Activated CD8-positive, alpha-beta T cell treated with anti-CD3 and anti-CD28 coated beads, Interleukin-2, amount 10 ng/mL, durations not matched to agents 7 days and 5 days (primary cell): ENCODE results near the gene PCNX3. TPM values are rescaled to one million over a fixed set of nuclear protein-coding genes. Genes with fewer than 3 reads are reported as not detected.
A peak's percentile ranks its signal among the peaks of the same experiment; 100 is the strongest.
"Not testable (repeated sequence)": the region's sequence is repeated elsewhere in the genome, so short reads cannot be mapped to it uniquely, and the experiment has no call there.

Source experiments
- ATAC-seq: fragments of 150-1000 bp; cut with Tn5 transposase; one replicate; pipeline ENCODE4 v1.10.0; 2021; ENCODE audit warnings: moderate library complexity
- CTCF ChIA-PET: fragments of 350-600 bp; sonication (Branson Sonifier 250); formaldehyde crosslinking; loops from one replicate; lab custom pipeline; 2021; ENCODE audit warnings: antibody characterized with exemption; lab: Charles Lee
- POLR2A ChIA-PET: fragments of 350-600 bp; sonication (Branson Sonifier 250); formaldehyde crosslinking; loops from one replicate; lab custom pipeline; 2021; ENCODE audit warnings: antibody characterized with exemption; lab: Charles Lee
- DNase-seq: peaks from one replicate; pipeline ENCODE4 v3.0.0-alpha.2; 2020
- H3K27ac Mint-ChIP-seq: one replicate; pipeline ENCODE4 v1.8.0; 2021; ENCODE audit warnings: mild to moderate bottlenecking, mixed read lengths
- H3K27me3 Mint-ChIP-seq: one replicate; pipeline ENCODE4 v1.8.0; 2021; ENCODE audit warnings: low read depth, mixed read lengths
- H3K36me3 Mint-ChIP-seq: one replicate; pipeline ENCODE4 v1.8.0; 2021; ENCODE audit warnings: low read depth, mixed read lengths
- H3K4me1 Mint-ChIP-seq: one replicate; pipeline ENCODE4 v1.8.0; 2021; ENCODE audit warnings: low read depth, mixed read lengths
- H3K4me3 Mint-ChIP-seq: one replicate; pipeline ENCODE4 v1.8.0; 2021; ENCODE audit warnings: mild to moderate bottlenecking, mixed read lengths
- H3K9me3 Mint-ChIP-seq: one replicate; pipeline ENCODE4 v1.8.0; 2022; ENCODE audit warnings: mixed read lengths; ENCODE audit not compliant: insufficient read depth
- total RNA-seq, 2 experiments: library from RNA; stranded (reverse); gene quantifications; one replicate each; pipeline ENCODE4 v1.2.3, GENCODE V29; 2021

Gene PCNX3
- total RNA-seq, 2 experiments from 2014 or later: 50.1 to 54.8 TPM

DNA sequence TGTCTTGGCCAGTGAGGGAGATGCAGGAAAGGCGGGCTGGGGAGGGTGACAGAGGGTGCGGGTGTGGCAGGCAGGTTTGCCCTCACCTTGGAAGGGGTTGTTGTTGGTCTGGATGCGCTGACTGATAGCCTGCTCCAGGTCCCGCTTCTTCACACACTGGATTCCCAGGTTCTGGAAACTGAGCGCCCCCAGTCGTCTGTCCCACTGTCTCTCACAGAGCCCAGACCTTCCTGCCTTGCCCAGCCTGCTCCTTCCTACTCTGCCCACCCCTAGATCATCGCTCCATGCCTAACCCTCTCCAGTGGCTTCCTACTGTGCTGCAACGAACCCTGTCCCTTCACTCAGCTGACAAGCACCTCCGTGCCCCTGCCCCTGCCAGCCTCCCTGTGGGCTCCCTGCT is 44.5 kb downstream of the PCNX3 start:
- ATAC-seq: no peak
- Mint-ChIP-seq H3K4me3 (no peak overlapping the region), H3K9me3 (no peaks in the 10 kb centered on the region), H3K36me3 (peaks cover 59% of the 10 kb centered on the region), H3K27me3 (no peaks in the 10 kb centered on the region), H3K4me1 (peaks cover 35% of the 10 kb centered on the region), H3K27ac (peak overlapping the region; percentile 13)
- CTCF ChIA-PET: interaction anchor here (1.3 kb wide), 1 partner anchor 34 kb away, joined by 4 read pairs; no protein-coding TSS in a partner anchor
- POLR2A ChIA-PET: interaction anchor here (1.8 kb wide), 1 partner anchor 22 kb away, joined by 5 read pairs; the partner anchor contains the start of gene SIPA1
- no peak for DNase-seq

DNA sequence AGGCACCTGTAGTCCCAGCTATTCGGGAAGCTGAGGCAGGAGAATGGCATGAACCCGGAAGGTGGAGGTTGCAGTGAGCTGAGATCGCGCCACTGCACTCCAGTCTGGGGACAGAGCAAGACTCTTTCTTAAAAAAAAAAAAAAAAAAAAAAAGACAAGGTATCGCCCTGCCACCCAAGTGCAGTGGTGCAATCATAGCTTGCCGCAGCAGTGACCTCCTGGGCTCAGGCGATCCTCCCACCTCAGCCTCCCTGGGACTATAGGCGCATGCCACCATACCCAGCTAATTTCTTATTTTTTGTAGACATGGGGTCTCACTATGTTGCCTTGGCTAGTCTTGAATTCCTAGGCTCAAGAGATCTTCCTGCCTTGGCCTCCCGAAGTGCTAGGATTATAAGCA is 45.3 kb downstream of the PCNX3 start:
- ChIA-PET CTCF (interaction anchor here (1.3 kb wide), 1 partner anchor 35 kb away, joined by 4 read pairs; no protein-coding TSS in a partner anchor), POLR2A (interaction anchor here (1.3 to 3.6 kb wide), 2 partner anchors 8 to 46 kb away, joined by 3 to 27 read pairs; partner anchors contain the start of gene PCNX3)
- peaks cover 35% of the 10 kb centered on the region for H3K4me1 Mint-ChIP-seq
- H3K36me3 Mint-ChIP-seq: peaks cover 50% of the 10 kb centered on the region
- not testable (repeated sequence) for DNase-seq, ATAC-seq, H3K27me3 Mint-ChIP-seq, H3K9me3 Mint-ChIP-seq
- peak overlapping the region; percentile 81 for H3K4me3 Mint-ChIP-seq
- peak overlapping the region; percentile 39 for H3K27ac Mint-ChIP-seq

DNA sequence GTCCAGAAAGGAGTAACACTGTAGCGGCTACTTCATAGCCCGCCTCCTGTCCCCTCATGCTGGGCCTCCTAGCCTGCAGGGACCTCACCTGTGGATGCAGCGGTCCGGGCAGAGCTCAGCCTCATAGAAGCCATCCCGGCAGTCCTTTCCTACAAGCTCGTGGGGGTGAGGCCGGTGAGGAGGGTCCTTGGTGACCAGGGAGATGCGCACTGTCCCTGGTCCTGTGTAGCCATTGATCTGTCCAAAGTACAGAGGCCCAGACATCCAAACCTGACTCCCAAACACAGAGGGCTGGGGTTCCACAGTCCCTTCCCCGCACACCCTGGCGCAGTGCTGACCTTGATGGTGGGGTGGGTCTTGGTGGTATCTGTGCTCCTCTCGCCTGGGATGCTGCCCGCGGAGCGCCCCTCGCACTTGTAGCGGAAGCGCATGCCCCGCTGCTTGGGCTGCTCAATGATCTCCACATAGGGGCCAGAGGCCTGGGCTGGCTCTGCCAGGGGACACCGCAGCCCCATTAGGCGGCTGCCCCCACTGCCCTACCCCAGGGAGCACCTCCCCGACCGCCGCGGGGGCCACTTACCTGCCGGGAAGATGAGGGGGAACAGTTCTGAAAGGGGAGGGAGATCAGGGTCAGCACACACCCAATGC is 46.1 kb downstream of the PCNX3 start:
- Mint-ChIP-seq H3K4me1 (peaks cover 35% of the 10 kb centered on the region), H3K36me3 (peaks cover 44% of the 10 kb centered on the region)

DNA sequence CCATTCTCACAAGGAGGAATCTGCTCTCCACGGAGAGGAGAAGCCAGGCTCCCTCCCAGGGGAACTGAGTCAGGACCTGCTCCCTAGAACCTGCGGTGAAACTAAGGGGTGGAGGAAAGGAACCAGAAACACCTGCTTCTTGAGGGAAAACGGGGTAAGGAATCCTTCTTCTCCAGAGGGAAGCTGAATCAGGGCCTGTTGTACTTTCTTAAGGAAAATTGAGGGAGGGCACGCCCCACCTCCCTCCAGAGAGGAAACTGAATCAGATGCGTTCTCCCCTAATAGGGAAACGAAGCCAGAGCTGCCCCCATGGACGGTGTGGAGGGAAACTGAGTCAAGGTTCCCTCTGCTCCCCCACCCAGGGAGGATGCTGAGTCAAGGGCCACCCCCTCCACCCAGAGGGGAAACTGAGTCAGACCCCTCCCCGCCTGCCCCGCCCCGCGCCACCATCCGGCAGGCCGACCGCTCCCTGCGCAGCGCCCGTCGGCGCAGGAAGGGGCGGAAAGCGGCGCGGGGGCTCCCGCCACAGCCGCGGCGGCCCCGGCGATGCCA is 46.7 kb downstream of the PCNX3 start:
- peaks cover 38% of the 10 kb centered on the region for H3K36me3 Mint-ChIP-seq
- H3K9me3 Mint-ChIP-seq: no peaks in the 10 kb centered on the region
- CTCF ChIA-PET: interaction anchor here (1.0 to 2.3 kb wide), 5 partner anchors 9 to 360 kb away, joined by 3 to 10 read pairs (median 5); partner anchors contain the start of gene KAT5
- POLR2A ChIA-PET: interaction anchor here (0.6 to 3.6 kb wide), 10 partner anchors 9 to 419 kb away, joined by 3 to 27 read pairs (median 3); partner anchors contain the start of genes PCNX3 and SIPA1
- peak overlapping the region; percentile 81 for H3K4me3 Mint-ChIP-seq
- H3K27ac Mint-ChIP-seq: peak overlapping the region; percentile 73
- peaks cover 32% of the 10 kb centered on the region for H3K4me1 Mint-ChIP-seq
- no peaks in the 10 kb centered on the region for H3K27me3 Mint-ChIP-seq
- DNase-seq (no peak), ATAC-seq (no peak)

More for the DNA sequence above, 46.1 kb downstream of the PCNX3 start:
- DNase-seq (no peak), ATAC-seq (no peak)
- Mint-ChIP-seq H3K9me3 (no peaks in the 10 kb centered on the region), H3K27me3 (no peaks in the 10 kb centered on the region), H3K27ac (peak overlapping the region; percentile 73), H3K4me3 (peak overlapping the region; percentile 81)
- POLR2A ChIA-PET: interaction anchor here (1.1 to 3.6 kb wide), 3 partner anchors 9 to 47 kb away, joined by 3 to 27 read pairs (median 3); partner anchors contain the start of gene PCNX3
- CTCF ChIA-PET: interaction anchor here (2.3 kb wide), 1 partner anchor 8 kb away, joined by 10 read pairs; no protein-coding TSS in a partner anchor

DNA sequence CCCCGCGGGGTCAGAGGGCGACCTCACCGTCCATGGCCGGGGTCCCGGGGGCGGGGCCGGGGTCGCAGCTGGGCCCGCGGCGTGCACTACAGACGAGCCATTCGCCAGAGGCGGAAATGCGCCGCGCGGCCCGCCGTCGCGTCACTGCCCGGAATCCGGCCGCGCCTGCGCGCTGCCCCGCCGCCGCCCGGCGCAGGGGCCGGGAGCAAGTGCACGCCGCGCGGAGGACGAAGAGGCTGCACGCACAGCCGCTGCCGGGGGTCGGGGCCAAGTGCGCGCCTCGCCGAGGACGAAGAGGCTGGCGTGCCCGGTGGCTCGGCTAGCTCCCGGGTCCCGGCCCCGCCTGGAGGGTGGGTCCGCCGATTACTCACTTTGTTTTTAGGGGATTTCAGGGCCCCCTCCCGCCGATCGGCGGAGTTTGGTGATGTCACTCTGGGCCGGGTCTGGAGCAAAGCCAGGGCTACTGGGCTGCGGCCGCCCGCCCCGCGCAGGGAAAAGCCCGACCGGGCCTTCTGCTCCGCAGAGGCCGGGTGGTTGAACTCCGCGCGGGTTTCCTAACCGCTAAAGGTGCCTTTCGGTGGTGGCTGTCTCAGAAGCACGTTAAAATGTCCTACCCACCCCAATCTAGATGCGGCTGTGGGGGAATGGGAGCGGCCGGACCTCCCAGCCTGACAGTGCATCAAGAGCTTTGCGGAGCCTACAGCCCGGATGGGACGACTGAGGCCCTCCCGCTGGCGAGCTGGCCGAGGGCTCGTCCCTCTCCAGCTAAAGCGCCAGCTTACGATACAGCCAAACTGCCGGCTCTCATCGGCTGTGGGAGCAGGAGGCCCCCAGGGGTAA is 47.4 kb downstream of the PCNX3 start, which contains the start of gene RELA:
RELA (minus strand) TSS at position 118 of the 840 bp plus-strand sequence; CDS start at position 34, 84 bp downstream.
- H3K4me3 Mint-ChIP-seq: peak within 1 kb of the TSS; percentile 81
- peak within 1 kb of the TSS; percentile 91 for H3K27ac Mint-ChIP-seq

DNA sequence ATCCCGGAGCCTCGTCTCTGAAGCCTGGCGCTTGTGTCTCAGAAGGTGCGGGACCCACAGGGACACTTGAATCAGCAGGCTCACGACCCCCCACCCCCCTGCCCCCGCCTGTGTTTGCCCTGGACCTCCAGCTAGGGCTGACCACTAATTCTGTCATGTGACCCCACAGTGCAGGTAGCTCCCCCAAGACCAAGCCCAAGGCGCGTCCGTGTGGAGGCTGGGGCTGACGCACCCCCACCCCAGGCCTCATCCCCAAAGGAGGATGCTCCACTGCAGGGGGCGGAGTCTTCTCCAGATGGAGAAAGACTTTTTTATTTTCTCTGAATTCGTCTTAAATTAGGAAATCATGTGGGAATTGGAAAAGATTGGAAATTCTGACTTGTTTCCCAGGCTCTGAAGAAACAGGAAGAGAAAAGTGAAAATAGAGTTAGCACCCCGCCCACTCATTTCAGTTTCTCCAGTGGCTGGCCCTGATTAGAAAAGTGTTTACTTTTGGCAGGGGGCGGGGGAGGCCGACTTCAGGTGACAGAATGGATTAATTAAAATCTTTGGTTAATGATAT is 48.1 kb downstream of the PCNX3 start:
- ATAC-seq (peak; percentile 31), DNase-seq (no peak)
- ChIA-PET POLR2A (interaction anchor here (0.6 to 3.6 kb wide), 8 partner anchors 11 to 127 kb away, joined by 3 to 27 read pairs (median 3); partner anchors contain the start of genes PCNX3 and SIPA1), CTCF (interaction anchor here (0.7 to 2.3 kb wide), 4 partner anchors 10 to 359 kb away, joined by 3 to 10 read pairs (median 6); partner anchors contain the start of genes KAT5 and PCNX3)
- Mint-ChIP-seq H3K36me3 (peaks cover 24% of the 10 kb centered on the region), H3K27ac (peak overlapping the region; percentile 91), H3K9me3 (no peaks in the 10 kb centered on the region), H3K27me3 (no peaks in the 10 kb centered on the region), H3K4me1 (peaks cover 27% of the 10 kb centered on the region), H3K4me3 (peak overlapping the region; percentile 81)

More for the DNA sequence above, 47.4 kb downstream of the PCNX3 start, which contains the start of gene RELA:
- no peaks in the 10 kb centered on the region for H3K9me3 Mint-ChIP-seq
- POLR2A ChIA-PET: interaction anchor here (0.6 to 3.6 kb wide), 13 partner anchors 10 to 418 kb away, joined by 3 to 27 read pairs (median 3); partner anchors contain the start of genes PCNX3 and SIPA1
- H3K4me1 Mint-ChIP-seq: peaks cover 30% of the 10 kb centered on the region
- ATAC-seq (peak; percentile 84), DNase-seq (peak; percentile 91)
- peaks cover 31% of the 10 kb centered on the region for H3K36me3 Mint-ChIP-seq
- CTCF ChIA-PET: interaction anchor here (0.7 to 2.3 kb wide), 6 partner anchors 9 to 359 kb away, joined by 3 to 10 read pairs (median 4); partner anchors contain the start of genes KAT5 and PCNX3
- no peaks in the 10 kb centered on the region for H3K27me3 Mint-ChIP-seq

DNA sequence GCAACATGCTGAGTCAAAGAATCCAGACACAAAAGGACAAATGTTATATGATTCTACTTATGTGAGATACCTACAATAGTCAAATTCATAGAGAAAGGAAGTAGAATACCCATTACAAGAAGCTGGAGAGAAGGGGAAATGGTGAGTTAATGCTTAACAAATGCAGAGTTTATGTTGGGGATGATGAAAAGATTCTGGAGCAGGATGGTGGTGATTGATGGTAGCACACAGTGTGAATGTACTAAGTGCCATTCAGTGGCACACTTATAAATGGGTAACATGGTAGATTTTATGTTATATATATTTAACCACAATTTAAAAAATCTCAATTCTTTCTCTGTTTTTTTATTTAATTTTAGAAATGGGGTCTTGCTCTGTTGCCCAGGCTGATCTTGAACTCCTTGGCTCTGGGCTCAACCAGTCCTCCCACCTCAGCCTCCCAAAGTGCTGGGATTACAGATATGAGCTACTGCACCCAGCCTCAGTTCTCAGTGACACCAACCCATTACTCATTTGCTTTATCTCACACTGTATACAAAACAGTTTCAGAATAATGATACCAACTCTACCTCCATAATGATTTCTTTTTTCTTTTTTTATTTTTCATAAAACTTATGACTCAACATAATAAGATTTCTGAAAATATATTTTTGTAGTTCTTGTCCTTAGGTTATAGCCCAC is 56.7 kb downstream of the PCNX3 start:
- Mint-ChIP-seq H3K27ac (no peak overlapping the region), H3K4me3 (no peak overlapping the region), H3K4me1 (no peaks in the 10 kb centered on the region), H3K9me3 (no peaks in the 10 kb centered on the region), H3K27me3 (no peaks in the 10 kb centered on the region), H3K36me3 (no peaks in the 10 kb centered on the region)
- ChIA-PET POLR2A (interaction anchor here (0.7 kb wide), 1 partner anchor 11 kb away, joined by 4 read pairs; no protein-coding TSS in a partner anchor), CTCF (interaction anchor here (0.9 to 1.0 kb wide), 3 partner anchors 34 to 350 kb away, joined by 3 read pairs; no protein-coding TSS in a partner anchor)
- ATAC-seq (no peak), DNase-seq (no peak)

DNA sequence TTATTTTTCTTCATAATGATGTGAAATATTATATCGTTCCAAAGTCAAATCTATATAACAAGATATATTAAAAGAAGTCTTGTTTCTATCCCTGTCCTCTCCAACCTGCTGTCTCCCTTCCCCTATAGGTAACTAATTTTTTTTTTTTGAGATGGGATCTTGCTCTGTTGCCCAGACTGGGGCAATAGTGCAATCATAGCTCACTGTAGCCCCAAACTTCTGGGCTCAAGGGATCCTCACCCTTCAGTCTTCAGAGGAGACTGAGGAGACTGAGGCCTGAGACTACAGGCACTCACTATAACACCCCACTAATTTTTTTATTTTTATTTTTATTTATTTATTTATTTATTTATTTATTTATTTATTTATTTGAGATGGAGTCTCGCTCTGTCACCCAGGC is 57.4 kb downstream of the PCNX3 start:
- Mint-ChIP-seq H3K27ac (no peak overlapping the region), H3K9me3 (no peaks in the 10 kb centered on the region), H3K27me3 (no peaks in the 10 kb centered on the region), H3K4me1 (no peaks in the 10 kb centered on the region), H3K4me3 (no peak overlapping the region), H3K36me3 (no peaks in the 10 kb centered on the region)
- ATAC-seq (no peak), DNase-seq (no peak)
- POLR2A ChIA-PET: interaction anchor here (0.7 kb wide), 1 partner anchor 185 kb away, joined by 3 read pairs; no protein-coding TSS in a partner anchor
- CTCF ChIA-PET: interaction anchor here (0.9 to 1.0 kb wide), 2 partner anchors 212 to 349 kb away, joined by 3 read pairs; no protein-coding TSS in a partner anchor

DNA sequence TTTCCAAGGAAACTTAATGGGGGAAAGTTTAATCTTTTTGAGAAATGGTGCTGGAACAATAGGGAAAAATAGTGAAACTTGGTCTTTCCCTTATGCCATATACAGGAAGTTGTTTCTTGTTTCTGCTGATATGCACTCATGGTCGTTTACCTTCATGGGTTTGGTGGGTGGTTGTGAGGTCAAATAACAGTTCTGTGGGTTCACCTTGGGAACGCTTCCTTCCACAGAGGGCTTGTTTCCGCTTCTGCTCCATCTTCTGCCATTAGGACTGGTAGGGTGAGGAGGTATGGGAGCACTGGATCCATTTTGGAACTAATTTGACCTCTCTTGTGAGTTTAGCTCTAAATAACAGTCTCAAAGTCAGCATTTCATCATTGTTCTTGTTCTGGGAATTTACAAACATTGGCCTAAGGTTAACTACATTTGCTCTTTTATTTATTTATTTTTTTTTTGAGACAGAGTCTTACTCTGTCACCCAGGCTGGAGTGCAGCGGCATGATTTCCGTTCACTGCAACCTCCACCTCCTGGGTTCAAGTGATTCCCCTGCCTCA is 64.7 kb downstream of the PCNX3 start:
- CTCF ChIA-PET: no interaction called here
- H3K9me3 Mint-ChIP-seq: no peaks in the 10 kb centered on the region
- no peak overlapping the region for H3K4me3 Mint-ChIP-seq
- H3K27me3 Mint-ChIP-seq: peaks cover 7% of the 10 kb centered on the region
- ATAC-seq: no peak
- POLR2A ChIA-PET: interaction anchor here (0.7 kb wide), 1 partner anchor 179 kb away, joined by 3 read pairs; no protein-coding TSS in a partner anchor
- H3K36me3 Mint-ChIP-seq: no peaks in the 10 kb centered on the region
- no peak overlapping the region for H3K27ac Mint-ChIP-seq
- H3K4me1 Mint-ChIP-seq: peaks cover 5% of the 10 kb centered on the region
- DNase-seq: no peak

DNA sequence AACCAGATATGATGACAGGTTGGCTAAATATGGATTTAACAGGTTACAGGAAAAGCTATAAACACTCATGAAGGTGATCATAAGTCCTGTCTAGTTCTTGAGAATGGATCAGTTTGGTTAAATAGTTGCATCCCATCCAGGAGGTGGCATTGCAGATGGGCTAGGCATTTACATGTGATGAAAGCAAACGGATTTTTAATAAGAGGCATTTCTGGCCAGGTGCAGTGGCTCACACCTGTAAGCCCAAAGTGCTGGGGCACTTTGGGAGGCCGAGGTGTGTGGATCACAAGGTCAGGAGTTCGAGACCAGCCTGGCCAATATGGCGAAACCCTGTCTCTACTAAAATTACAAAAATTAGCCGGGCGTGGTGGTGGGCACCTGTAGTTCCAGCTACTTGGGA is 67.9 kb downstream of the PCNX3 start:
- CTCF ChIA-PET: interaction anchor here (1.0 to 1.4 kb wide), 2 partner anchors 28 to 38 kb away, joined by 3 to 5 read pairs; no protein-coding TSS in a partner anchor
- H3K4me1 Mint-ChIP-seq, DNase-seq, H3K36me3 Mint-ChIP-seq, H3K27ac Mint-ChIP-seq, ATAC-seq, H3K9me3 Mint-ChIP-seq, H3K27me3 Mint-ChIP-seq, H3K4me3 Mint-ChIP-seq: not testable (repeated sequence)
- POLR2A ChIA-PET: interaction anchor here (0.6 kb wide), 1 partner anchor 12 kb away, joined by 4 read pairs; no protein-coding TSS in a partner anchor
